Panc1 (cell line): ENCODE results near the gene TMEM222. TPM values are rescaled to one million over a fixed set of nuclear protein-coding genes. Genes with fewer than 3 reads are reported as not detected.

Experiments used
- ATAC-seq: fragments of 200-7000 bp; cut with Tn5 transposase; 2 replicates; pipeline ENCODE4 v1.9.1; 2020; ENCODE audit warnings: mild to moderate bottlenecking, moderate library complexity
- BruUV-seq: library from RNA; stranded (reverse); fragments of 400-500 nt; replicated peaks from 2 replicates; lab custom pipeline; 2021; lab: Mats Ljungman, UMichigan
- CTCF ChIA-PET: fragments of 300-600 bp; sonication (Branson Sonifier 250); formaldehyde crosslinking; loops from one replicate; lab custom pipeline; 2022; ENCODE audit warnings: antibody characterized with exemption; lab: Charles Lee
- POLR2A ChIA-PET: fragments of 300-600 bp; sonication (Branson Sonifier 250); formaldehyde crosslinking; loops from one replicate; lab custom pipeline; 2022; ENCODE audit warnings: antibody characterized with exemption; lab: Charles Lee
- DNase-seq: peaks from one replicate; pipeline ENCODE4 v3.0.0-alpha.2; 2010; ENCODE audit warnings: low read depth, low spot score
- H3K27ac ChIP-seq: 2 replicates; pipeline ENCODE4 v1.5.1; 2011; ENCODE audit warnings: mild to moderate bottlenecking, low read length, inconsistent platforms
- H3K27me3 ChIP-seq: fragments of 200-500 bp; sonication (Bioruptor generic); 2 replicates; pipeline ENCODE4 v1.6.0; 2014; ENCODE audit warnings: low read length, inconsistent platforms; ENCODE audit not compliant: control insufficient read depth, insufficient read depth
- H3K36me3 ChIP-seq: fragments of 200-500 bp; sonication (Bioruptor generic); 2 replicates; pipeline ENCODE4 v1.5.1; 2014; ENCODE audit warnings: inconsistent platforms, mild to moderate bottlenecking, low read length, moderate library complexity; ENCODE audit not compliant: control insufficient read depth, insufficient read depth
- H3K4me1 ChIP-seq: 2 replicates; pipeline ENCODE4 v1.5.1; 2011; ENCODE audit warnings: inconsistent platforms, mild to moderate bottlenecking, low read length, moderate library complexity; ENCODE audit not compliant: control insufficient read depth, insufficient read depth
- H3K4me3 ChIP-seq, 2 experiments: 2 replicates each; pipeline ENCODE4 v1.5.1; 2011 to 2012; ENCODE audit warnings: low read depth in 2 of 2, low read length in 2 of 2, mild to moderate bottlenecking in 2 of 2, inconsistent platforms in 1 of 2, moderate library complexity in 1 of 2
- H3K9me3 ChIP-seq: fragments of 200-500 bp; sonication (Bioruptor generic); 2 replicates; pipeline ENCODE4 v1.5.1; 2014; ENCODE audit warnings: low read depth, mild to moderate bottlenecking, inconsistent platforms, low read length, moderate library complexity; ENCODE audit not compliant: control insufficient read depth, insufficient read depth
- POLR2AphosphoS5 ChIP-seq: IDR thresholded peaks from 2 replicates; pipeline ENCODE4 v1.6.1; 2012; ENCODE audit warnings: mild to moderate bottlenecking, low read depth, low read length, moderate library complexity
- SIN3A ChIP-seq: IDR thresholded peaks from 2 replicates; pipeline ENCODE4 v1.6.1; 2012; ENCODE audit warnings: low read depth, mild to moderate bottlenecking, low read length, moderate library complexity, borderline replicate concordance; ENCODE audit not compliant: insufficient read depth
- TCF7L2 ChIP-seq: IDR thresholded peaks from 2 replicates; pipeline ENCODE4 v1.6.1; 2011; ENCODE audit warnings: mild to moderate bottlenecking, low read depth, low read length, inconsistent platforms
- in situ Hi-C: cut with HindIII; loops from 2 replicates; pipeline ENCODE4 v1.10.0; 2016; ENCODE audit warnings: low sequenced_read_pairs, low pct_unique_long_range_greater_than_20kb
- intact Hi-C: fragments of 100-400 bp; cut with micrococcal nuclease; formaldehyde crosslinking; loops from one replicate; pipeline ENCODE4 v1.10.0; 2022; ENCODE audit not compliant: unreplicated experiment
- total RNA-seq: library from RNA; stranded (reverse); gene quantifications from one replicate; pipeline ENCODE4 v1.2.1, GENCODE V29; 2021; ENCODE audit not compliant: unreplicated experiment
- TF ChIP-seq, protein P1 (sequence below), 2 experiments: IDR thresholded peaks; 2 replicates each; pipeline ENCODE4 v1.6.1; 2011 to 2012; ENCODE audit warnings: low read depth in 2 of 2, control low read depth in 1 of 2, low read length in 1 of 2, mild to moderate bottlenecking in 1 of 2, moderate library complexity in 1 of 2; ENCODE audit not compliant: insufficient read depth in 1 of 2
- TF ChIP-seq, protein P2 (sequence below): fragments of 450-650 bp; IDR thresholded peaks from 2 replicates; pipeline ENCODE4 v1.5.1; 2017; ENCODE audit warnings: mild to moderate bottlenecking

TMEM222 gene
- total RNA-seq, 1 experiment from 2014 or later: 55.3 TPM

DNA sequence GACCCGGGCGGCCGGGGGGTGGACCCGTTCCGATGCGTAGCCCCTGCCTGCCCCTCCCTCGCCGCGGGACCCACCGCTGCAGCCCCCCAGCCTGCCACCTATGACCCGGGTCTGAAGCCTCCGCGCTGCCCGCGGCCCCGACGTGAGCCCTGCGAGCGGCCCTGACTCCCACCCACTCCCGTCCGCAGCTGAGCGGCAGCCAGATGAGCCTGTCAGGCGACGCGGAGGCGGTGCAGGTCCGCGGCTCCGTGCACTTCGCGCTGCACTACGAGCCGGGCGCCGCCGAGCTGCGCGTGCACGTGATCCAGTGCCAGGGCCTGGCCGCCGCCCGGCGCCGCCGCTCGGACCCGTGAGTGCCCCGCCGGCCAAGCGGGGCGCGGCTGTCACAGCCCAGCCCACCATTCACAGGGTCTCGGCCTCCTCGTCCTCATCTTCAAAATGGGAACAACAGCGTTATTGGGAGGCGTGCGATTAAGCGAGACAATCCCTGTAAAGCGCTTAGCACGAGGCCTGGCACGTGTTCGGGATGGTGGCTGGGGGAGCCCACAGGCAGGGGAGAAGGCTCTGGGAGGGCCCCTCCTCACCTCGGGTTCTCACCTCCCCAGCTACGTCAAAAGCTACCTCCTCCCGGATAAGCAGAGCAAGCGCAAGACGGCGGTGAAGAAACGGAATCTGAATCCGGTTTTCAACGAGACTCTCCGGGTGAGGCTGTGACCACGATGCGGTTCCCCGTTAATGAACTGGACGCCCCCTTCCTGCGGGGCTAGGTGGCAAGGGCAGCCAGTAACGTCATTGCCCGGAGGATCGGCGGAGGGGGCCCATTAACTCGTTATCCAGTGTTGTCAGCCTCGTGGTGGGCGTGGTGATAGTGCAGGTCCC, 28.1 kb downstream of the TMEM222 start:
- Histone ChIP-seq H3K27ac (peak overlapping the region; percentile 83), H3K4me1 (peaks cover 19% of the 10 kb centered on the region), H3K9me3 (no peaks in the 10 kb centered on the region), H3K4me3 (peak overlapping the region; percentile 46 to 59), H3K36me3 (no peaks in the 10 kb centered on the region), H3K27me3 (no peaks in the 10 kb centered on the region)
- CTCF ChIA-PET: interaction anchor here (0.5 to 1.0 kb wide), 7 partner anchors 13 to 240 kb away, joined by 3 to 10 read pairs (median 4); no protein-coding TSS in a partner anchor
- POLR2A ChIA-PET: interaction anchor here (0.6 kb wide), 2 partner anchors 218 to 385 kb away, joined by 3 read pairs; no protein-coding TSS in a partner anchor
- in situ Hi-C loops (no loop called here), intact Hi-C loops (no loop called here)
- BruUV-seq: no TSS peak
- DNase-seq: no peak
- peak; percentile 89 for ATAC-seq
- TF ChIP-seq, protein P1, sequence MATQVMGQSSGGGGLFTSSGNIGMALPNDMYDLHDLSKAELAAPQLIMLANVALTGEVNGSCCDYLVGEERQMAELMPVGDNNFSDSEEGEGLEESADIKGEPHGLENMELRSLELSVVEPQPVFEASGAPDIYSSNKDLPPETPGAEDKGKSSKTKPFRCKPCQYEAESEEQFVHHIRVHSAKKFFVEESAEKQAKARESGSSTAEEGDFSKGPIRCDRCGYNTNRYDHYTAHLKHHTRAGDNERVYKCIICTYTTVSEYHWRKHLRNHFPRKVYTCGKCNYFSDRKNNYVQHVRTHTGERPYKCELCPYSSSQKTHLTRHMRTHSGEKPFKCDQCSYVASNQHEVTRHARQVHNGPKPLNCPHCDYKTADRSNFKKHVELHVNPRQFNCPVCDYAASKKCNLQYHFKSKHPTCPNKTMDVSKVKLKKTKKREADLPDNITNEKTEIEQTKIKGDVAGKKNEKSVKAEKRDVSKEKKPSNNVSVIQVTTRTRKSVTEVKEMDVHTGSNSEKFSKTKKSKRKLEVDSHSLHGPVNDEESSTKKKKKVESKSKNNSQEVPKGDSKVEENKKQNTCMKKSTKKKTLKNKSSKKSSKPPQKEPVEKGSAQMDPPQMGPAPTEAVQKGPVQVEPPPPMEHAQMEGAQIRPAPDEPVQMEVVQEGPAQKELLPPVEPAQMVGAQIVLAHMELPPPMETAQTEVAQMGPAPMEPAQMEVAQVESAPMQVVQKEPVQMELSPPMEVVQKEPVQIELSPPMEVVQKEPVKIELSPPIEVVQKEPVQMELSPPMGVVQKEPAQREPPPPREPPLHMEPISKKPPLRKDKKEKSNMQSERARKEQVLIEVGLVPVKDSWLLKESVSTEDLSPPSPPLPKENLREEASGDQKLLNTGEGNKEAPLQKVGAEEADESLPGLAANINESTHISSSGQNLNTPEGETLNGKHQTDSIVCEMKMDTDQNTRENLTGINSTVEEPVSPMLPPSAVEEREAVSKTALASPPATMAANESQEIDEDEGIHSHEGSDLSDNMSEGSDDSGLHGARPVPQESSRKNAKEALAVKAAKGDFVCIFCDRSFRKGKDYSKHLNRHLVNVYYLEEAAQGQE (IDR thresholded peaks at IDR 0.05; ENCODE audit: insufficient read depth in 1 of 2, low read depth in 2 of 2, low read length in 1 of 2): no peak
- TF ChIP-seq POLR2AphosphoS5 (0 out of 2 replicates have a peak, but pooled peaks have one; percentile 9), TCF7L2 (no peak)

DNA sequence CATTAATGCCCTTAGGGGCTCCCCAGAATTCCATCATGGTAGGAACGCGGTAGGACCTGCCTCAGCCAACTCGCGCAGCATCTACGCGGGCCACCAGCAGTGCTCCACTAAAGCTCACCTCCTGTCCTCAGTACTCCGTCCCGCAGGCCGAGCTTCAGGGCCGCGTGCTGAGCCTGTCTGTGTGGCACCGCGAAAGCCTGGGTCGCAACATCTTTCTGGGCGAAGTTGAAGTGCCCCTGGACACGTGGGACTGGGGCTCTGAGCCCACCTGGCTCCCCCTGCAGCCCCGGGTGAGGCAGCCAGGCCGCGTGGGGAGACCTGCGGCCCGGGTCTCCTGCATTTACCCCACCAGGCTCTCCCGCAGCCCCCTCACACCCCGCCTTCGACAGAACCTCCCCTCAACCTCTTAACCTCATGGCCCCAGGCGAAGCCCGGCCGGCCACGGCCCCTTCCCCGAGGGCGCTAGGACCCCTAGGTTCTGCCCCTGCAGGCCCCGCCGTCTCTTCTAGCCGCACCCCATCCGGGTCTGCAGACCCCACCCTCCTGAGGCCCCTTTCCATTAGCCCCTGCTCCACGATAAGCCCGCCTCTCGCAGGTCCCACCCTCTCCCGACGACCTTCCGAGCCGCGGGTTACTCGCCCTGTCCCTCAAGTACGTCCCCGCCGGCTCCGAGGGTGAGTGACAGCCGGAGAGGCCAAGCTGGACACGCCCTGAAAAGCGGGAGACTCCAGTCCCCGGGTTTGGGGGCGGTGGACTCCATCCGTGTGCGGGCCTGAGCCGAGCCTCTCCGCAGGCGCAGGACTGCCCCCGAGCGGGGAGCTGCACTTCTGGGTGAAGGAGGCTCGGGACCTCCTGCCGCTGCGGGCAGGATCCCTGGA, 28.9 kb downstream of the TMEM222 start:
- intact Hi-C loops (no loop called here), in situ Hi-C loops (no loop called here)
- Histone ChIP-seq H3K36me3 (no peaks in the 10 kb centered on the region), H3K27me3 (no peaks in the 10 kb centered on the region), H3K9me3 (no peaks in the 10 kb centered on the region), H3K4me3 (peak overlapping the region; percentile 11 to 30; a peak in 2 of 4 replicates), H3K4me1 (peaks cover 19% of the 10 kb centered on the region), H3K27ac (peak overlapping the region; percentile 42)
- DNase-seq (no peak), ATAC-seq (peak; percentile 64)
- POLR2A ChIA-PET: interaction anchor here (0.5 kb wide), 1 partner anchor 344 kb away, joined by 3 read pairs; no protein-coding TSS in a partner anchor
- BruUV-seq: no TSS peak
- TF ChIP-seq, protein P2, sequence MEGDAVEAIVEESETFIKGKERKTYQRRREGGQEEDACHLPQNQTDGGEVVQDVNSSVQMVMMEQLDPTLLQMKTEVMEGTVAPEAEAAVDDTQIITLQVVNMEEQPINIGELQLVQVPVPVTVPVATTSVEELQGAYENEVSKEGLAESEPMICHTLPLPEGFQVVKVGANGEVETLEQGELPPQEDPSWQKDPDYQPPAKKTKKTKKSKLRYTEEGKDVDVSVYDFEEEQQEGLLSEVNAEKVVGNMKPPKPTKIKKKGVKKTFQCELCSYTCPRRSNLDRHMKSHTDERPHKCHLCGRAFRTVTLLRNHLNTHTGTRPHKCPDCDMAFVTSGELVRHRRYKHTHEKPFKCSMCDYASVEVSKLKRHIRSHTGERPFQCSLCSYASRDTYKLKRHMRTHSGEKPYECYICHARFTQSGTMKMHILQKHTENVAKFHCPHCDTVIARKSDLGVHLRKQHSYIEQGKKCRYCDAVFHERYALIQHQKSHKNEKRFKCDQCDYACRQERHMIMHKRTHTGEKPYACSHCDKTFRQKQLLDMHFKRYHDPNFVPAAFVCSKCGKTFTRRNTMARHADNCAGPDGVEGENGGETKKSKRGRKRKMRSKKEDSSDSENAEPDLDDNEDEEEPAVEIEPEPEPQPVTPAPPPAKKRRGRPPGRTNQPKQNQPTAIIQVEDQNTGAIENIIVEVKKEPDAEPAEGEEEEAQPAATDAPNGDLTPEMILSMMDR: no peak
- TF ChIP-seq SIN3A: no peak
- TF ChIP-seq, protein P1 (IDR thresholded peaks at IDR 0.05; ENCODE audit: insufficient read depth in 1 of 2, low read depth in 2 of 2, low read length in 1 of 2): no peak
- no peak for TF ChIP-seq TCF7L2
- no peak for TF ChIP-seq POLR2AphosphoS5
- CTCF ChIA-PET: interaction anchor here (0.5 kb wide), 1 partner anchor 247 kb away, joined by 11 read pairs; no protein-coding TSS in a partner anchor
